Measurements from ENCODE around the gene SORCS2. TPM values are rescaled to one million over a fixed set of nuclear protein-coding genes. Genes with fewer than 3 reads are reported as not detected.

SORCS2 gene
- polyA plus RNA-seq, 1 of the 3 experiments (the other 2 are of a cell fraction): 1.6 TPM

DNA sequence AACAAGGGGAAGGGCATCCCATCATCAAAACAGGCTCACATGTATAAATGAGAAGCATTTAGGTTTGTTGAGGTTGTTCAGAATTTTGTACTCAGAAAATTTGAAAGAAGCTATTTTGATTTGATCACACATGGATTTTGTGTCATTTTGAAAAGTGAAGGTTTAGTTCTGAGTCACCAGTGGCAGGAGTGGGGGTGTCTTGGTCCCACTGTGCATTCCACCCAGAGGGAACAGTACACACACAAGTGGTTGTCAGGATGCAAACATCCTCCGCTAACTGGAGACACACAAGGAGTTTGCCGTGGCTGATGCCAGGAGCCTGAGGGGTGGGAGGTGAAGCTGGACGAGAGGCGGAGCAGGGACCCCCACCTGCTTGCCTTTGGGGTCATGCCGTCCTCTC, 440.6 kb downstream of the SORCS2 start:
- no peak for DNase-seq
- POLR2A ChIA-PET: no interaction called here
- Histone ChIP-seq H3K27me3 (ENCODE audit: insufficient read depth) (no peaks in the 10 kb centered on the region), H3K27ac (ENCODE audit: low read depth in 2 of 2, low read length in 1 of 2) (no peak overlapping the region), H3K4me1 (ENCODE audit: control insufficient read depth in 1 of 2, insufficient read depth in 2 of 2, low read depth in 1 of 2, low read length in 1 of 2) (peaks cover 9 to 19% of the 10 kb centered on the region in 2 experiments; a peak in 3 of 4 replicates), H3K9ac (no peak overlapping the region), H4K20me1 (ENCODE audit: insufficient read depth) (no peaks in the 10 kb centered on the region), H3K4me3 (ENCODE audit: low read depth in 2 of 2, low read length in 1 of 2) (no peak overlapping the region), H3K9me3 (no peaks in the 10 kb centered on the region), H2AFZ (ENCODE audit: low read depth) (no peak overlapping the region), H3K4me2 (no peak overlapping the region), H3K9me2 (no peaks in the 10 kb centered on the region), H3K79me2 (ENCODE audit: insufficient read depth) (no peaks in the 10 kb centered on the region), H3K36me3 (replicated peaks in 1 of 2; ENCODE audit: control insufficient read depth in 1 of 2, insufficient read depth in 2 of 2, low read length in 1 of 2) (no peaks in the 10 kb centered on the region), H3F3A (replicated peaks; ENCODE audit: insufficient read depth) (peaks cover 21% of the 10 kb centered on the region)
- no peak for TF ChIP-seq SMC3 (IDR thresholded peaks at IDR 0.05; ENCODE audit: low read depth, low read length)
- TF ChIP-seq POLR2AphosphoS5 (IDR thresholded peaks at IDR 0.05; ENCODE audit: low read depth, low read length): no peak
- CTCF ChIA-PET: no interaction called here
- WGBS (ENCODE audit: low lambda C conversion rate): 67% methylated on average over 1 of the region's 5 CpGs

GRCh38 chr4:7634661-7635251, 442.4 kb downstream of the SORCS2 start:
- WGBS (ENCODE audit: low lambda C conversion rate): 88% methylated on average over 9 of the region's 12 CpGs
- TF ChIP-seq, protein P1, sequence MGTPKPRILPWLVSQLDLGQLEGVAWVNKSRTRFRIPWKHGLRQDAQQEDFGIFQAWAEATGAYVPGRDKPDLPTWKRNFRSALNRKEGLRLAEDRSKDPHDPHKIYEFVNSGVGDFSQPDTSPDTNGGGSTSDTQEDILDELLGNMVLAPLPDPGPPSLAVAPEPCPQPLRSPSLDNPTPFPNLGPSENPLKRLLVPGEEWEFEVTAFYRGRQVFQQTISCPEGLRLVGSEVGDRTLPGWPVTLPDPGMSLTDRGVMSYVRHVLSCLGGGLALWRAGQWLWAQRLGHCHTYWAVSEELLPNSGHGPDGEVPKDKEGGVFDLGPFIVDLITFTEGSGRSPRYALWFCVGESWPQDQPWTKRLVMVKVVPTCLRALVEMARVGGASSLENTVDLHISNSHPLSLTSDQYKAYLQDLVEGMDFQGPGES (IDR thresholded peaks at IDR 0.05; ENCODE audit: low read depth, low read length): no peak
- TF ChIP-seq CHD2 (IDR thresholded peaks at IDR 0.05; ENCODE audit: low read length, partially characterized antibody) (no peak), TEAD4 (IDR thresholded peaks at IDR 0.05; ENCODE audit: borderline replicate concordance, insufficient read depth) (no peak), RCOR1 (IDR thresholded peaks at IDR 0.05; ENCODE audit: low read length) (no peak), SMC3 (IDR thresholded peaks at IDR 0.05; ENCODE audit: low read depth, low read length) (no peak), TCF12 (IDR thresholded peaks at IDR 0.05) (no peak), YY1 (IDR thresholded peaks at IDR 0.05; ENCODE audit: low read depth) (no peak), MAX (IDR thresholded peaks at IDR 0.05; ENCODE audit: low read depth) (no peak), EP300 (IDR thresholded peaks at IDR 0.05; ENCODE audit: borderline replicate concordance in 1 of 2, low read depth in 1 of 2, low read length in 1 of 2) (no peak), POLR2AphosphoS5 (IDR thresholded peaks at IDR 0.05; ENCODE audit: low read depth, low read length) (no peak)
- TF ChIP-seq, protein P2, sequence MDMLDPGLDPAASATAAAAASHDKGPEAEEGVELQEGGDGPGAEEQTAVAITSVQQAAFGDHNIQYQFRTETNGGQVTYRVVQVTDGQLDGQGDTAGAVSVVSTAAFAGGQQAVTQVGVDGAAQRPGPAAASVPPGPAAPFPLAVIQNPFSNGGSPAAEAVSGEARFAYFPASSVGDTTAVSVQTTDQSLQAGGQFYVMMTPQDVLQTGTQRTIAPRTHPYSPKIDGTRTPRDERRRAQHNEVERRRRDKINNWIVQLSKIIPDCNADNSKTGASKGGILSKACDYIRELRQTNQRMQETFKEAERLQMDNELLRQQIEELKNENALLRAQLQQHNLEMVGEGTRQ (IDR thresholded peaks at IDR 0.05; ENCODE audit: borderline replicate concordance, low read depth, low read length): no peak
- Histone ChIP-seq H3K9ac (no peak overlapping the region), H3K79me2 (ENCODE audit: insufficient read depth) (no peaks in the 10 kb centered on the region), H2AFZ (ENCODE audit: low read depth) (no peak overlapping the region), H3K9me3 (no peaks in the 10 kb centered on the region), H3F3A (replicated peaks; ENCODE audit: insufficient read depth) (peaks cover 21% of the 10 kb centered on the region), H3K9me2 (no peaks in the 10 kb centered on the region), H3K36me3 (replicated peaks in 1 of 2; ENCODE audit: control insufficient read depth in 1 of 2, insufficient read depth in 2 of 2, low read length in 1 of 2) (no peaks in the 10 kb centered on the region), H3K27me3 (ENCODE audit: insufficient read depth) (no peaks in the 10 kb centered on the region), H3K4me3 (ENCODE audit: low read depth in 2 of 2, low read length in 1 of 2) (no peak overlapping the region), H3K4me1 (ENCODE audit: control insufficient read depth in 1 of 2, insufficient read depth in 2 of 2, low read depth in 1 of 2, low read length in 1 of 2) (peaks cover 9 to 19% of the 10 kb centered on the region in 2 experiments; a peak in 3 of 4 replicates), H4K20me1 (ENCODE audit: insufficient read depth) (no peaks in the 10 kb centered on the region), H3K4me2 (no peak overlapping the region), H3K27ac (ENCODE audit: low read depth in 2 of 2, low read length in 1 of 2) (no peak overlapping the region)
- POLR2A ChIA-PET: no interaction called here
- CTCF ChIA-PET: interaction anchor here (0.7 kb wide), 1 partner anchor 442 kb away, joined by 3 read pairs; no protein-coding TSS in a partner anchor
- DNase-seq: no peak

All from SK-N-SH (cell line).